ENCODE data around the gene SIRT7. TPM values are rescaled to one million over a fixed set of nuclear protein-coding genes. Genes with fewer than 3 reads are reported as not detected.

Gene SIRT7
- total RNA-seq, 3 donors from 2014 or later, result 50.1 to 83.5 (median 73.7) TPM

GRCh38 chr17:81877569-81877968, 40.4 kb downstream of the SIRT7 start:
- Histone ChIP-seq H3K36me3 (ENCODE audit: low read depth) (no peaks in the 10 kb centered on the region), H3K4me3 (no peak overlapping the region), H3K4me1 (ENCODE audit: low read depth) (peaks cover 3% of the 10 kb centered on the region), H3K9me3 (no peaks in the 10 kb centered on the region)
- ATAC-seq, result no peak
- TF ChIP-seq, protein P1, sequence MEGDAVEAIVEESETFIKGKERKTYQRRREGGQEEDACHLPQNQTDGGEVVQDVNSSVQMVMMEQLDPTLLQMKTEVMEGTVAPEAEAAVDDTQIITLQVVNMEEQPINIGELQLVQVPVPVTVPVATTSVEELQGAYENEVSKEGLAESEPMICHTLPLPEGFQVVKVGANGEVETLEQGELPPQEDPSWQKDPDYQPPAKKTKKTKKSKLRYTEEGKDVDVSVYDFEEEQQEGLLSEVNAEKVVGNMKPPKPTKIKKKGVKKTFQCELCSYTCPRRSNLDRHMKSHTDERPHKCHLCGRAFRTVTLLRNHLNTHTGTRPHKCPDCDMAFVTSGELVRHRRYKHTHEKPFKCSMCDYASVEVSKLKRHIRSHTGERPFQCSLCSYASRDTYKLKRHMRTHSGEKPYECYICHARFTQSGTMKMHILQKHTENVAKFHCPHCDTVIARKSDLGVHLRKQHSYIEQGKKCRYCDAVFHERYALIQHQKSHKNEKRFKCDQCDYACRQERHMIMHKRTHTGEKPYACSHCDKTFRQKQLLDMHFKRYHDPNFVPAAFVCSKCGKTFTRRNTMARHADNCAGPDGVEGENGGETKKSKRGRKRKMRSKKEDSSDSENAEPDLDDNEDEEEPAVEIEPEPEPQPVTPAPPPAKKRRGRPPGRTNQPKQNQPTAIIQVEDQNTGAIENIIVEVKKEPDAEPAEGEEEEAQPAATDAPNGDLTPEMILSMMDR (IDR thresholded peaks at IDR 0.05), result no peak
- intact Hi-C loops (cut with DNase I, micrococcal nuclease), result no loop called here
- no peak for DNase-seq

GRCh38 chr17:81871387-81872230, 46.4 kb downstream of the SIRT7 start:
- Histone ChIP-seq H3K36me3 (ENCODE audit: low read depth) (no peaks in the 10 kb centered on the region), H3K4me1 (ENCODE audit: low read depth) (peaks cover 48% of the 10 kb centered on the region), H3K4me3 (peak overlapping the region; percentile 87), H3K9me3 (no peaks in the 10 kb centered on the region)
- peak; percentile 72 for ATAC-seq
- DNase-seq, result peak; percentile 96 to 97 (median 96)
- TF ChIP-seq, protein P1 (IDR thresholded peaks at IDR 0.05), result peak; percentile 27
- intact Hi-C loops (cut with DNase I, micrococcal nuclease), result no loop called here

DNA sequence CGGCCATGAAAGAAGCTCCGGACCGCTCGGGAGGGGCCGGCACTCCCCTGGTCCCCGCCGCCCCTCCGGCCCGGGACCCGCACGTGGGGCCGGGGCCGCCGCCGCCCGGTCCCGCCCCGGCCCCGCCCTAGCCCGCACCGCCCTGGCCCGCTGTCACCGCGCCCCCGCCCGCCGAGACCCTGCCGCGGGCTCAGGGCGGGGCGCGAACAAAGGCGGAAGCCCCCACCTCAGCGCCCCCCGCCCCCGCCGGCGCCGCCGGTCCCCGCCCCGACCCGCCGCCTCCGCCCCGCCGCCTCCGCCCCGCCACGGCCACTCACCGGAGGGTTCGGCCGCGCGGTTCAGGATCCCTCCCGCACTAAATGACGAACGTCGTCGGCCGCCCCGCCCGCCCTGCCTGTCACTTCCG, 47.0 kb downstream of the SIRT7 start, which contains the start of gene ARHGDIA:
ARHGDIA (minus strand) TSS at position 357 of the 406 bp plus-strand sequence. CDS start 1,407 bp downstream, outside the sequence.
- no peaks in the 10 kb centered on the region for H3K9me3 ChIP-seq
- intact Hi-C loops (cut with DNase I, micrococcal nuclease), result no loop called here
- ATAC-seq (no peak), DNase-seq (no peak)
- TF ChIP-seq, protein P1 (IDR thresholded peaks at IDR 0.05), result no peak
- H3K36me3 ChIP-seq (ENCODE audit: low read depth), result no peaks in the 10 kb centered on the region
- peaks cover 54% of the 10 kb centered on the region for H3K4me1 ChIP-seq (ENCODE audit: low read depth)
- peak within 1 kb of the TSS; percentile 87 for H3K4me3 ChIP-seq

- Histone ChIP-seq H3K9me3 (no peaks in the 10 kb centered on the region), H3K4me3 (peak overlapping the region; percentile 87), H3K36me3 (ENCODE audit: low read depth) (no peaks in the 10 kb centered on the region), H3K4me1 (ENCODE audit: low read depth) (peaks cover 59% of the 10 kb centered on the region)
- TF ChIP-seq, protein P1 (IDR thresholded peaks at IDR 0.05), result no peak
- intact Hi-C loops (cut with DNase I, micrococcal nuclease), result no loop called here
- peak; percentile 20 for ATAC-seq
- DNase-seq, result peak; percentile 55 to 77 (median 75)
Observed at GRCh38 chr17:81870131-81870980, 47.6 kb downstream of the SIRT7 start.

DNA sequence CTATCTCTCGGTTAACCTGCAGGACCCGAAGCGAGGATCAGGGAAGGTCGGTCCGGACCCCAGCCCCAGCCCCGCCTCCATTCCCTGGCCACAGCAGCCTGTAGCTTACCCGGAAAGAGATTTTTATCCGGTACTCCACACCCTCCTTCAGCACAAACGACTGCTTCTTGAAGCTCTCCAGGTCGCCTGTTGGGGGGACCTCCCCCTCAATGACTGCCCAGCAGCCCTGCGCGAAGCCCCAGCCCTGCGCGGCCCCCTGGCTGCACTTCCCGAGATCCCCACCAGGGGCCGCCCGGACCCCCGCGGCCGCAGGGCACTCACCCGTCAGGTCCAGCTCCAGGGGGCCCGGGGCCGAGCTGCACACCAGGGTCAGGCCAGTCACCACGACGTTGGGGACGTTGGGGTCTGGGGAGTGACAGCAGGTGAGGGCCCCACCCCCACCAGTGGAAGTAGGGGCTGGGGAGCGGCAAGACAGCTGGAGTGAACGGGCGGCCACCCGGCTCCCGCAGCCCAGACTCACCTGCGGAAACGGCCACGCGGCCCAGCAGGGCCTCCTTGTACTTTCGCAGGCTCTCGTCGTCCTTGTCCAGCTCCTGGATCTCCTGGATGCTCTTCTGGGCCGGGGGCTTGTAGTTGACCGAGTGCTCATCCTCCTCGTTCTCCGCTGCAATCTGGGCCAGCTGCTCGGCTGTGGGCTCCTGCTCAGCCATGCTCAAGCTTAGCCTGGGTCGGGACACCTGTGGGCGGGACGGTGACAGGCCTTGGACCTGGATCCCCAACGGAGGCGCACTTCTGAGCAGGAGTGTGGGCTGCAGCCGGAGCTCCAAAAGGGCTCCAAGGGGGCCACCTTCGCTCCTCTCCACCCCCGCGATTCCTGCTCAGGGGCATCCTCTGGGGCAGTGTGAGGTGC, 48.5 kb downstream of the SIRT7 start:
- ATAC-seq, result no peak
- intact Hi-C loops (cut with DNase I, micrococcal nuclease), result no loop called here
- peaks cover 68% of the 10 kb centered on the region for H3K4me1 ChIP-seq (ENCODE audit: low read depth)

More for the DNA sequence above, 48.5 kb downstream of the SIRT7 start:
- Histone ChIP-seq H3K9me3 (no peaks in the 10 kb centered on the region), H3K36me3 (ENCODE audit: low read depth) (no peaks in the 10 kb centered on the region), H3K4me3 (no peak overlapping the region)
- peak; percentile 36 to 72 (median 67) for DNase-seq
- TF ChIP-seq, protein P1 (IDR thresholded peaks at IDR 0.05), result peak; percentile 71

Measured in mucosa of descending colon (tissue), 3 donors.